ENCODE measurements around the gene SLC25A23. TPM values are rescaled to one million over a fixed set of nuclear protein-coding genes. Genes with fewer than 3 reads are reported as not detected.

SLC25A23 gene
- total and polyA plus RNA-seq, 10 of the 15 experiments (the other 5 are each of a cell fraction or from before 2014, with no cell fraction given), result 10.2 to 85.8 (median 50.0) TPM

- Histone ChIP-seq H3K27ac (ENCODE audit: control insufficient read depth, insufficient read depth) (no peak overlapping the region), H4K20me1 (ENCODE audit: control insufficient read depth, insufficient read depth) (no peaks in the 10 kb centered on the region), H3K4me1 (ENCODE audit: control insufficient read depth, insufficient read depth, low read length) (no peaks in the 10 kb centered on the region), H3K9me3 (replicated peaks; ENCODE audit: control insufficient read depth, insufficient read depth, low read length) (no peaks in the 10 kb centered on the region), H3K4me2 (ENCODE audit: control insufficient read depth, insufficient read depth) (no peak overlapping the region), H2AFZ (ENCODE audit: control insufficient read depth, low read depth, low read length) (no peak overlapping the region), H3K36me3 (ENCODE audit: control insufficient read depth in 2 of 2, insufficient read depth in 2 of 2, low read length in 1 of 2) (no peaks in the 10 kb centered on the region), H3K79me2 (ENCODE audit: control insufficient read depth, insufficient read depth, low read length) (no peaks in the 10 kb centered on the region), H3K4me3 (no peak overlapping the region), H3K27me3 (replicated peaks in 1 of 2; ENCODE audit: control insufficient read depth in 2 of 2, insufficient read depth in 2 of 2, low read length in 1 of 2) (no peaks in the 10 kb centered on the region), H3K9ac (ENCODE audit: control insufficient read depth, insufficient read depth, low read length) (no peak overlapping the region)
- ChIA-PET RAD21 (ENCODE audit: unreplicated experiment) (no interaction called here), SMC1A (ENCODE audit: uncharacterized antibody, unreplicated experiment) (no interaction called here), CTCF (interaction anchor here (0.6 kb wide), 2 partner anchors 313 to 506 kb away, joined by 3 to 4 read pairs; no protein-coding TSS in a partner anchor), POLR2A (no interaction called here)
- intact Hi-C loops (cut with micrococcal nuclease; ENCODE audit: unreplicated experiment) (no loop called here), in situ Hi-C loops (cut with MboI) (no loop called here)
- ATAC-seq, result no peak
- BruUV-seq (replicated peaks), result no TSS peak
- no peak for TF ChIP-seq STAT1 (conservative IDR thresholded peaks at IDR 0.05)
- peak; percentile 45; the same call in 1 of the 2 replicates for TF ChIP-seq NR2C1 (IDR thresholded peaks at IDR 0.05)
- no peak for FAIRE-seq
- WGBS (ENCODE audit: insufficient coverage, insufficient replicate concordance, low lambda C conversion rate, missing lambda C conversion rate), result 62% methylated on average over 8 of the region's 8 CpGs
- DNase-seq (ENCODE audit: low read depth, low spot score), result no peak
These were observed 34.9 kb upstream of the SLC25A23 start for GRCh38 chr19:6494438-6495036.

- ChIA-PET POLR2A (interaction anchor here (1.1 to 1.5 kb wide), 3 partner anchors 9 to 67 kb away, joined by 3 to 6 read pairs (median 4); partner anchors contain the start of gene DENND1C), RAD21 (ENCODE audit: unreplicated experiment) (interaction anchor here (1.1 to 2.8 kb wide), 2 partner anchors 10 to 11 kb away, joined by 3 to 11 read pairs; partner anchors contain the start of gene DENND1C), CTCF (interaction anchor here (4.2 kb wide), 1 partner anchor 10 kb away, joined by 26 read pairs; the partner anchor contains the start of gene DENND1C), SMC1A (ENCODE audit: uncharacterized antibody, unreplicated experiment) (interaction anchor here (0.6 to 2.2 kb wide), 4 partner anchors 8 to 117 kb away, joined by 3 to 8 read pairs (median 4); no protein-coding TSS in a partner anchor)
- ATAC-seq, result no peak
- Histone ChIP-seq H3K27me3 (replicated peaks in 1 of 2; ENCODE audit: control insufficient read depth in 2 of 2, insufficient read depth in 2 of 2, low read length in 1 of 2) (no peaks in the 10 kb centered on the region), H3K4me2 (ENCODE audit: control insufficient read depth, insufficient read depth) (no peak overlapping the region), H3K79me2 (ENCODE audit: control insufficient read depth, insufficient read depth, low read length) (no peaks in the 10 kb centered on the region), H3K4me3 (no peak overlapping the region), H4K20me1 (ENCODE audit: control insufficient read depth, insufficient read depth) (no peaks in the 10 kb centered on the region), H3K27ac (ENCODE audit: control insufficient read depth, insufficient read depth) (no peak overlapping the region), H3K9me3 (replicated peaks; ENCODE audit: control insufficient read depth, insufficient read depth, low read length) (no peaks in the 10 kb centered on the region), H3K9ac (ENCODE audit: control insufficient read depth, insufficient read depth, low read length) (no peak overlapping the region), H2AFZ (ENCODE audit: control insufficient read depth, low read depth, low read length) (no peak overlapping the region), H3K4me1 (ENCODE audit: control insufficient read depth, insufficient read depth, low read length) (peaks cover 3% of the 10 kb centered on the region; the same call in 1 of the 2 replicates), H3K36me3 (ENCODE audit: control insufficient read depth in 2 of 2, insufficient read depth in 2 of 2, low read length in 1 of 2) (no peaks in the 10 kb centered on the region)
- no peak for FAIRE-seq
- intact Hi-C loops (cut with micrococcal nuclease; ENCODE audit: unreplicated experiment) (no loop called here), in situ Hi-C loops (cut with MboI) (no loop called here)
- peak; percentile 54; the same call in 1 of the 2 replicates for TF ChIP-seq YY1 (IDR thresholded peaks at IDR 0.05; ENCODE audit: low read depth, low read length)
- TF ChIP-seq, protein P1, sequence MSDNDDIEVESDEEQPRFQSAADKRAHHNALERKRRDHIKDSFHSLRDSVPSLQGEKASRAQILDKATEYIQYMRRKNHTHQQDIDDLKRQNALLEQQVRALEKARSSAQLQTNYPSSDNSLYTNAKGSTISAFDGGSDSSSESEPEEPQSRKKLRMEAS (IDR thresholded peaks at IDR 0.05; ENCODE audit: low read depth, low read length), result no peak
- DNase-seq (ENCODE audit: low read depth, low spot score), result no peak
- BruUV-seq (replicated peaks), result no TSS peak
- 60% methylated on average over 4 of the region's 4 CpGs for WGBS (ENCODE audit: insufficient coverage, insufficient replicate concordance, low lambda C conversion rate, missing lambda C conversion rate)
These were observed 32.4 kb upstream of the SLC25A23 start for GRCh38 chr19:6491802-6492592.
